Mucosa of descending colon (tissue), 3 donors: ENCODE results near the gene KRT15. TPM values are rescaled to one million over a fixed set of nuclear protein-coding genes. Genes with fewer than 3 reads are reported as not detected.

Experiments used
- ATAC-seq: fragments of 200-7000 bp; cut with Tn5 transposase; one replicate; pipeline ENCODE4 v1.9.1; 2020; ENCODE audit warnings: mild to moderate bottlenecking, moderate library complexity
- DNase-seq, 3 donors: peaks; one replicate each; pipeline ENCODE4 v3.0.0-alpha.2; 2020
- H3K36me3 ChIP-seq: fragments of 200-600 bp; one replicate; pipeline ENCODE4 v1.8.0; 2021; ENCODE audit warnings: low read depth, mild to moderate bottlenecking
- H3K4me1 ChIP-seq: fragments of 200-600 bp; one replicate; pipeline ENCODE4 v1.8.0; 2021; ENCODE audit warnings: low read depth, mild to moderate bottlenecking
- H3K4me3 ChIP-seq: fragments of 200-600 bp; one replicate; pipeline ENCODE4 v1.8.0; 2021; ENCODE audit warnings: mild to moderate bottlenecking
- H3K9me3 ChIP-seq: fragments of 200-600 bp; one replicate; pipeline ENCODE4 v1.8.0; 2021; ENCODE audit warnings: mild to moderate bottlenecking
- CTCF ChIP-seq: fragments of 200-600 bp; IDR thresholded peaks from one replicate; pipeline ENCODE4 v1.8.0; 2022; ENCODE audit warnings: antibody characterized with exemption, mild to moderate bottlenecking
- intact Hi-C, 2 donors: fragments of 100-400 bp; cut with DNase I in 1 of 2; cut with micrococcal nuclease in 1 of 2; formaldehyde crosslinking; loops; one replicate each; pipeline versions ENCODE4 v1.11.0 to v1.11.1; 2022; cut with DNase I, micrococcal nuclease
- total RNA-seq, 3 donors: library from RNA; stranded (reverse); fragmentation: NEBNext Ultra II Directional in 2 of 3; extraction: Animal tissue kit (Norgen Biotek cat#: 25700) in 2 of 3; gene quantifications; one replicate each; pipeline versions ENCODE4 v1.2.1 to v1.2.4, GENCODE V29; 2021 to 2023
- donor health status: DM: no; HTN: no; CAD: no; lungs with moderate emphysema.
- donor health status: DM: no; HTN: no; CAD: no.
- donor health status: DM: no; HTN: yes; CAD: no.

Gene KRT15
- total RNA-seq, 3 donors from 2014 or later, result 5.0 to 16.5 (median 5.4) TPM

- ATAC-seq (peak; percentile 4), DNase-seq (peak in 1 of 3 donors; percentile 41)
These were observed 10.8 kb upstream of the KRT15 start for GRCh38 chr17:41529491-41529915.

DNA sequence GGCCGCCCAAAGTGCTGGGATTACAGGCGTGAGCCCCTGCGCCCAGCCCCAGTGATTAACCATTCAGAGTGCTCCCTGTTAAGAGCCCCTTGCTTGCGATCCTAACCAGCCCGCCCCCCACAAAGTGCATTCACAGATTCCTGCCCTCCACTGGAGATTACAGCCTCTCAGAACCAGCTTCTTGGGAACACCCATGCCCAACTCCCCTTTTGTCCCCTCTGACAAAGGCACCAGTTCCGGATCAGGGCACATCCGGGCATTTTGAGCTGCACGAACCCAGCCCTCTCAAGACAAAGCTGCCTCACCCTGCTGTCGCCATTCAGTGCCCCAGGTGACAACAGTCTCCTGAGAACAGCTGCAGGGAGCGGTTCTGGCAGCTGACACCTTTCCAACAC lies 10.3 kb upstream of the KRT15 start:
- no peaks in the 10 kb centered on the region for H3K36me3 ChIP-seq
- peaks cover 31% of the 10 kb centered on the region for H3K4me1 ChIP-seq
- ATAC-seq (peak; percentile 55), DNase-seq (peak; percentile 73 to 81 (median 80))
- no peak for TF ChIP-seq CTCF
- no peak overlapping the region for H3K4me3 ChIP-seq
- no peaks in the 10 kb centered on the region for H3K9me3 ChIP-seq
- intact Hi-C loops, result no loop called here

More at GRCh38 chr17:41529491-41529915, 10.8 kb upstream of the KRT15 start:
- H3K4me1 ChIP-seq, result peaks cover 26% of the 10 kb centered on the region
- no peaks in the 10 kb centered on the region for H3K36me3 ChIP-seq
- no peaks in the 10 kb centered on the region for H3K9me3 ChIP-seq
- intact Hi-C loops, result no loop called here
- TF ChIP-seq CTCF, result no peak
- H3K4me3 ChIP-seq, result no peak overlapping the region

DNA sequence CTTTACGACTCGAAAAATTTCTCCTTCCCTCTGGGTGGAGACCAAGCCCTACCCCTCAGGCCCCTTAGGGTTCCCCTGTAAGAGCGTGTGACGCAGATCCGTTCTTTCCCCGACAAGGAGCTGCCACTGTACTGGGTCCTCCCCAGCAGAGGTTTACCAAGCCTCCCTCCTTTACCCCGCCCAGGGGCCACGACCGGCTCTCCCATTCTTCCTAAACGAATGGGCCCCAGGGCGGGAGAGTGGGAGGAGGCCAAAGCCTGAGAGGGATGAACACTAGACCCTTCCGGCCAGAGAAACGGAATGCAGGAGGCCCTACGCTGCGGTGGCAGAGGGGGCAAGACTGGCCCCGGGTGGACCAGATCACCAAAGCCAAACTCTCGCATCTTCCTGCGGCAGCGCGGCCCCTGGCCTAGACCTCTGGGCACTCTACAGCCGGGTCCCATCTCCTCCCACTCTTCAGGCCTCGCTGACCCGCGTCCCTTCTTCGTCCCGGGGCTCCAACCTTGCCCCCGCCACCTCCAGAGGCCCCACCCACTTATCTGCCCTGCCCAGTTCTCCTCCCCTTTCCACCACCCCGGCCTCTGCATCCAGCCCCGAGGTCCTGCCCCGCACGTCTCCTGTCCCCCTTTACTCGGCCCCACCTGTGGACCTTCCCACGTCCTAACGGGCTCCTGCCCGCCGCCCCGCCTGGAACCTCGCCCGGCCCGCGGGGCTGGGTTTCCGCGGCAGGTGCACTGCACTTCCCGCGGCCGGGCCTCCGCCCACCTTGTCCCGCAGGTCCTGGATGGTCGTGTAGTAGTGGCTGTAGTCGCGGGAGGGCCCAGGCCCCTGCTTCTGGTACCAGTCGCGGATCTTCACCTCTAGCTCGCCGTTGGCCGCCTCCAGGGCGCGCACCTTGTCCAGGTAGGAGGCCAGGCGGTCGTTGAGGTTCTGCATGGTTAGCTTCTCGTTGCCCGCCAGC lies 8.7 kb upstream of the KRT15 start:
- Histone ChIP-seq H3K4me1 (peaks cover 40% of the 10 kb centered on the region), H3K36me3 (no peaks in the 10 kb centered on the region), H3K4me3 (peak overlapping the region; percentile 78), H3K9me3 (no peaks in the 10 kb centered on the region)
- intact Hi-C loops, result no loop called here
- TF ChIP-seq CTCF, result no peak
- ATAC-seq (peak; percentile 31), DNase-seq (peak; percentile 64 to 79 (median 76))

GRCh38 chr17:41524261-41524660 lies 5.6 kb upstream of the KRT15 start:
- ATAC-seq (no peak), DNase-seq (no peak)
- no peak for TF ChIP-seq CTCF
- Histone ChIP-seq H3K36me3 (no peaks in the 10 kb centered on the region), H3K4me1 (peaks cover 43% of the 10 kb centered on the region), H3K4me3 (no peak overlapping the region), H3K9me3 (no peaks in the 10 kb centered on the region)
- intact Hi-C loops, result no loop called here

DNA sequence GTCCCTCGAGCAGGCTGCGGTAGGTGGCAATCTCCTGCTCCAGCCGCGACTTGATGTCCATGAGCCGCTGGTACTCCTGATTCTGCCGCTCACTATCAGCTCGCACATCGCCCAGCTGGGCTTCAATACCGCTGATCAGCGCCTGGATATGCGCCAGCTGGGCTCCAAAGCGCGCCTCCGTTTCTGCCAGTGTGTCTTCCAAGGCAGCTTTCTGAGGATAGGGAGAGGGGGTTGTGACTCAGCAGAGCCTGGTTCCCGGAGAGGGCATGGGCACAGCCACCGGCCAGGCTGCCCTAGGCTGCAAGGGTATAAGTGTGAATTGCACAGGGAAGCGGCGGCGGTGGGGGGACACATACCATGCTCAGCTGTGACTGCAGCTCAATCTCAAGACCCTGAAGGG lies 5.1 kb upstream of the KRT15 start:
- Histone ChIP-seq H3K4me3 (no peak overlapping the region), H3K36me3 (no peaks in the 10 kb centered on the region), H3K9me3 (no peaks in the 10 kb centered on the region), H3K4me1 (peaks cover 40% of the 10 kb centered on the region)
- ATAC-seq, result no peak
- intact Hi-C loops, result no loop called here
- peak in 2 of 3 donors; percentile 43 to 62 for DNase-seq
- no peak for TF ChIP-seq CTCF
